Activated CD8-positive, alpha-beta T cell treated with anti-CD3 and anti-CD28 coated beads for 36 hours (primary cell): ENCODE data around the gene TM4SF4. TPM values are rescaled to one million over a fixed set of nuclear protein-coding genes. Genes with fewer than 3 reads are reported as not detected.

Experiments
- ATAC-seq: fragments of 200-7000 bp; cut with Tn5 transposase; one replicate; pipeline ENCODE4 v1.10.0; 2021; ENCODE audit warnings: mild to moderate bottlenecking, moderate library complexity
- CTCF ChIA-PET: fragments of 350-600 bp; sonication (Branson Sonifier 250); formaldehyde crosslinking; loops from one replicate; lab custom pipeline; 2021; ENCODE audit warnings: antibody characterized with exemption; lab: Charles Lee
- POLR2A ChIA-PET: fragments of 350-600 bp; sonication (Branson Sonifier 250); formaldehyde crosslinking; loops from one replicate; lab custom pipeline; 2021; ENCODE audit warnings: antibody characterized with exemption; lab: Charles Lee
- DNase-seq: peaks from one replicate; pipeline ENCODE4 v3.0.0-alpha.2; 2020
- H3K27ac Mint-ChIP-seq: one replicate; pipeline ENCODE4 v1.8.0; 2021; ENCODE audit warnings: mild to moderate bottlenecking, mixed read lengths
- H3K27me3 Mint-ChIP-seq: one replicate; pipeline ENCODE4 v1.8.0; 2021; ENCODE audit warnings: mixed read lengths
- H3K36me3 Mint-ChIP-seq: one replicate; pipeline ENCODE4 v1.8.0; 2021; ENCODE audit warnings: low read depth, mixed read lengths
- H3K4me1 Mint-ChIP-seq: one replicate; pipeline ENCODE4 v1.8.0; 2021; ENCODE audit warnings: low read depth, mixed read lengths
- H3K4me3 Mint-ChIP-seq: one replicate; pipeline ENCODE4 v1.8.0; 2021; ENCODE audit warnings: mild to moderate bottlenecking, moderate library complexity, mixed read lengths
- H3K9me3 Mint-ChIP-seq: one replicate; pipeline ENCODE4 v1.8.0; 2021; ENCODE audit warnings: mixed read lengths
- intact Hi-C: fragments of 100-400 bp; cut with micrococcal nuclease; formaldehyde crosslinking; loops from one replicate; pipeline ENCODE4 v1.10.0; 2022
- total RNA-seq, 2 experiments: library from RNA; stranded (reverse); gene quantifications; one replicate each; pipeline ENCODE4 v1.2.3, GENCODE V29; 2021
- TF ChIP-seq, protein P1 (sequence below): fragments of 200-600 bp; IDR thresholded peaks from one replicate; pipeline ENCODE4 v1.8.0; 2022; ENCODE audit warnings: antibody characterized with exemption, mild to moderate bottlenecking

Gene TM4SF4
- total RNA-seq, 2 experiments from 2014 or later, result not detected

DNA sequence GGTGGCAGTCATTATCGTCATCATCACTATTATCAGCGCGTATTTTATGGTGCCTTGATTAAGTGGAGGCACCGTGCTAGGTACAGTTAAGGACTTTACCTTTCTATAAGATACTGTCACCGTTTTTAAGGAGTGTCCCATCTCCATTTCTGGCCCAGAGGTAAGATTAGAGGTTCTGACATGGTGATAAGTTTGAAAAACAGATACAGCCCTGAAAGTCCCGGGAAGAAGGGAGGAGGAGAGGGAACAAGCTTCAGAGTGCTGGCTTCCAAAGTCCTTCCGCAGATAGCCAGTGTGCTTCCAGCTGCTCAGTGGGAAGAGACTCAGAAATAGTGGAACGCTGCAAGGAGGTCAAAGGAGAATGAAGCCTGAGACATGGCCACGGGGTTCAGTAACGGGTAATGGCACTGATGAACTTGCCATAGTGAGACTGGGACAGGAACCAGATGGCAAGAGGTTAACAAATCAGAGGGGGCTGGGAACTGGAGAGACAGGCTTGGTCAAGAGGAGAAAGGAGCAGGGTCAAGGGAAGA is 9.1 kb upstream of the TM4SF4 start:
- DNase-seq (no peak), ATAC-seq (no peak)
- POLR2A ChIA-PET, result no interaction called here
- TF ChIP-seq, protein P1, sequence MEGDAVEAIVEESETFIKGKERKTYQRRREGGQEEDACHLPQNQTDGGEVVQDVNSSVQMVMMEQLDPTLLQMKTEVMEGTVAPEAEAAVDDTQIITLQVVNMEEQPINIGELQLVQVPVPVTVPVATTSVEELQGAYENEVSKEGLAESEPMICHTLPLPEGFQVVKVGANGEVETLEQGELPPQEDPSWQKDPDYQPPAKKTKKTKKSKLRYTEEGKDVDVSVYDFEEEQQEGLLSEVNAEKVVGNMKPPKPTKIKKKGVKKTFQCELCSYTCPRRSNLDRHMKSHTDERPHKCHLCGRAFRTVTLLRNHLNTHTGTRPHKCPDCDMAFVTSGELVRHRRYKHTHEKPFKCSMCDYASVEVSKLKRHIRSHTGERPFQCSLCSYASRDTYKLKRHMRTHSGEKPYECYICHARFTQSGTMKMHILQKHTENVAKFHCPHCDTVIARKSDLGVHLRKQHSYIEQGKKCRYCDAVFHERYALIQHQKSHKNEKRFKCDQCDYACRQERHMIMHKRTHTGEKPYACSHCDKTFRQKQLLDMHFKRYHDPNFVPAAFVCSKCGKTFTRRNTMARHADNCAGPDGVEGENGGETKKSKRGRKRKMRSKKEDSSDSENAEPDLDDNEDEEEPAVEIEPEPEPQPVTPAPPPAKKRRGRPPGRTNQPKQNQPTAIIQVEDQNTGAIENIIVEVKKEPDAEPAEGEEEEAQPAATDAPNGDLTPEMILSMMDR, result no peak
- intact Hi-C loops, result no loop called here
- Mint-ChIP-seq H3K27me3 (peaks cover 1% of the 10 kb centered on the region), H3K36me3 (no peaks in the 10 kb centered on the region), H3K27ac (no peak overlapping the region), H3K4me3 (no peak overlapping the region), H3K9me3 (no peaks in the 10 kb centered on the region), H3K4me1 (no peaks in the 10 kb centered on the region)
- CTCF ChIA-PET, result no interaction called here

DNA sequence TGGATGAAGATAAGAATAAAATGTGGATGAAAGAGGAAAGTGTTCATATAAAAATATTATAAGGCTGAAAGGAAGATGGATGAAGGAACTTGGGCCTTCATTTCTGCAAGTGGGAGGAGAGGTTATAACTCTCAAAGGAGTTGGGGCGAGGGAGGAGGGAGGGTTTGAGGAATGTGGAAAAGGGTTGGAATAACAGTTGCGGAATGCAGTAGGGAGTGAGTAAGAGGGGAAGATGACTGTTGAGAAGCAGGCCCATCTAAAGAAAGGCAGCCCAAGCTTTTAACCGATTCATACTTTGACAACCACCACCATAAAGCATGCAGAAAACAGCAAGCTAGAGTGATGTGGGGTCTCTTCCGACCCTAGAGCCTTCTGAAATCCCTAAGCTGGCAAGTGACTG is 8.3 kb upstream of the TM4SF4 start:
- Mint-ChIP-seq H3K9me3 (no peaks in the 10 kb centered on the region), H3K27me3 (peaks cover 1% of the 10 kb centered on the region), H3K27ac (no peak overlapping the region), H3K4me1 (no peaks in the 10 kb centered on the region), H3K4me3 (no peak overlapping the region), H3K36me3 (no peaks in the 10 kb centered on the region)
- POLR2A ChIA-PET, result no interaction called here
- ATAC-seq (no peak), DNase-seq (no peak)
- TF ChIP-seq, protein P1, result no peak
- CTCF ChIA-PET, result interaction anchor here (1.0 kb wide), 1 partner anchor 22 kb away, joined by 3 read pairs; no protein-coding TSS in a partner anchor
- intact Hi-C loops, result no loop called here

DNA sequence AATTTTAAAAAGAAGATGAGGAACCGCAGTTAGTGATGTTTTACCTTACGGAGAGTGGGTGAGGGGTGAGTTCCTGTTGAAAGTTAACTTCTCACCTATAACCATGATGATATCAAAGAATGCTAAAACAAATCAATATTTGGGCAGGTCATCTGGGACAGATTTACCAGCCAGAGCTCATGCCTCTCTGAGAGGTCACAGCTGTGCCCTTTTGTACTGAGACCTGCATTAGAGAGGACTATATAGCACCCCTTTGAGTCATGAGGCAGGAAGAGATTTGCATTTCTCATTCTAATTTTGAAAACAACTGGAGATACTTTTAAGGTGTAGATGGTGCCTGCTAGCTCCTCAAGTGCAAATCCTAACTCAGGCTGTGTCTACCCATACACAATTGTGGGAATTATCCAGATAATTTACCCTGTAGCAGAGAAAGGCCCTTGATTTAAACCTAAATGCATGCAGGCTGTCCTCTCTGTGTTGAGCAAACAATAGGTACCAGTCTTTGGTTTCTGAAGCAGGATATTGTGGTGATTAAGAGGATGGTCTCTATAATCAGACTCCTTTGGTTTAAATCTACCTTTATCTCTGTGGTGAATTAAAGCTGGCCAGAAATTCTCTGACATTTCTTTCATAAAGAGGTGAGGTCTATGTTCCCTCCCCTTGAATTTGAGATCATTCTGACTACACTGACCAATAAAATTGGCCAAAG is 5.8 kb upstream of the TM4SF4 start:
- TF ChIP-seq, protein P1, result no peak
- CTCF ChIA-PET, result no interaction called here
- Mint-ChIP-seq H3K9me3 (no peaks in the 10 kb centered on the region), H3K36me3 (no peaks in the 10 kb centered on the region), H3K4me3 (no peak overlapping the region), H3K4me1 (no peaks in the 10 kb centered on the region), H3K27ac (no peak overlapping the region), H3K27me3 (no peaks in the 10 kb centered on the region)
- ATAC-seq (no peak), DNase-seq (no peak)
- POLR2A ChIA-PET, result no interaction called here
- intact Hi-C loops, result no loop called here

DNA sequence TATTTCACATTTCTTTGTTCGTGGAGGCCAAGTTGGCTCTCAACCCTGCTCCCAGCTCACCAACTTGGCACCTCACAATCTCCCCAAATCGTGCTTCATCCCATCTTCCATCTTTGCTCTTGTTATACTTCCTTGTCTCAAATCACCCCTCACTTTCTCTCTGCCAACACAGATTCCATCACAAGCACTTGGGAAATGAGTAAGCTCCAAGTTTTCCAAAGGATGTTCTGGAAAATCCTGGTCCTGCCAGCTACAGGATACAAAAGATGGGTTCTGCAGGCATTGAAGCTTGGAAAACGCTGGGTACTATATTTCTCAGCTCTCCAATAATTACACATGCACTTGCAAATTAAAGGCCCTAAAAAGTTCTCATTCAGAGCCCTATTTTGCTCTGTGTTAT is 4.1 kb upstream of the TM4SF4 start:
- TF ChIP-seq, protein P1, result no peak
- no peak for ATAC-seq
- Mint-ChIP-seq H3K9me3 (no peaks in the 10 kb centered on the region), H3K4me1 (no peaks in the 10 kb centered on the region), H3K27me3 (peaks cover 1% of the 10 kb centered on the region), H3K27ac (no peak overlapping the region), H3K36me3 (no peaks in the 10 kb centered on the region), H3K4me3 (no peak overlapping the region)
- ChIA-PET CTCF (interaction anchor here (0.8 kb wide), 1 partner anchor 16 kb away, joined by 3 read pairs; no protein-coding TSS in a partner anchor), POLR2A (no interaction called here)
- no peak for DNase-seq
- intact Hi-C loops, result no loop called here

DNA sequence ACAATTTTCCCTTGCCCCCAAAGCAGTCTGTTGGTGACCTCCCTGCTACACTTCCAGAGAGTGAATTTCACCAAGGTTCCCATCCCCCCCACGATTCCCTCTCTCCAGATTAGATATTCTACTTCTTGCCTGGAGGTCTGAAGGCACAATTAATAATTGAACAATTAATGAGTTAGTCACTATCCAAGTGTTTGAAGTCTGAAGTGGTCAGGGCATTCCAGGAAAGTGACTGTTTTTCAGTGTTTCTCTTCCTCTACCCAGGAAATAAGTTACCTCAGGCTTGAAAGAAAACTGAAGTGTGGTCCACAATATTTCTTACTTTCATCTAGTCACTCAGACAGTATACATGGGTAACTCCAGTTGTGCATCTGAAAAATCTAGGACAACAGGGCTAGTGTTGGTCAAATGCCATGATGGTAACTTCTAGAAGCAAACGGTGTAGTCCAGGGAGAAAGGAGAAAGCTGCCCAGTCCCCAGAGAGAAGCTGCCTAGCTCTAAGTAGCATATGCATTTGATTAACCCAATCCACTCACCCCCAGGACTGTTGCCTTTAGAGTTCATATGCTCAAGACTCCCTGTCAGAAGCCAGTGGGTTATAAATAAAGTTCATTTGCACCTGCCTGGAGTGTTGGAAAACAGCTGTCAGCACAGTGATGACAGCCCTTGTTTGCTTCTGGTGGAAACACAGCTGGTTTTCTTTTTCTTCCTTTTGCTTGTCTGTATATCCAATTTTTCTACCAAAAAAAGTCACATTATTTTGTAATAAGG is 2.3 kb upstream of the TM4SF4 start:
- ATAC-seq, result no peak
- ChIA-PET POLR2A (no interaction called here), CTCF (interaction anchor here (1.4 kb wide), 1 partner anchor 47 kb away, joined by 3 read pairs; no protein-coding TSS in a partner anchor)
- no peak for DNase-seq
- H3K9me3 Mint-ChIP-seq, result no peaks in the 10 kb centered on the region
- H3K4me1 Mint-ChIP-seq, result no peaks in the 10 kb centered on the region
- H3K36me3 Mint-ChIP-seq, result no peaks in the 10 kb centered on the region
- no peak overlapping the region for H3K4me3 Mint-ChIP-seq
- TF ChIP-seq, protein P1, result no peak
- no peak overlapping the region for H3K27ac Mint-ChIP-seq
- intact Hi-C loops, result no loop called here
- peaks cover 1% of the 10 kb centered on the region for H3K27me3 Mint-ChIP-seq
